Measurements from ENCODE around the gene C6orf15. TPM values are rescaled to one million over a fixed set of nuclear protein-coding genes. Genes with fewer than 3 reads are reported as not detected.

The C6orf15 gene
- total RNA-seq, 1 experiment from 2014 or later, result not detected

DNA sequence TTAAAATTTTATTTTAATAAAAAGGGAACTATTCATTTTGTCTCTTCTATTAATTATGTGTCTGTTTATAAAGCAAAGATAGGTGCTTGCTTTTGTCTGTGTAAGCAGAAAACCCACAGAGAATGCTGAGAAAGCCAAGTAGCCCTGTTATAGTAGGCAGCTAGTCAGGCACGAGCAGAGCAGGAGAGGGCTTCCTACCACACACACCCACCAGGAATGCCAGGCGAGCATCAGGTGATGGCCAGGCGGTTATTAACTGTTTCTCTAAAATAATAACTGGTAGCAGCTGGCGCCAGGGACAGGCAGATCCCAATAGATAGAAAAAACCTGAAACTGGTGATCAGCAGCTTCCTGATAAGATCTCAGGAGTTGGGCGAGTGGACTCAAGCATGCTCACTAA, 15.7 kb downstream of the C6orf15 start:
- POLR2A ChIA-PET, result no interaction called here
- Histone ChIP-seq H3K36me3 (ENCODE audit: control insufficient read depth, insufficient read depth, low read length) (no peaks in the 10 kb centered on the region), H3K27me3 (ENCODE audit: control insufficient read depth, insufficient read depth, low read length) (no peaks in the 10 kb centered on the region), H3K9me3 (ENCODE audit: control insufficient read depth, insufficient read depth, low read depth, low read length) (no peaks in the 10 kb centered on the region), H3K4me3 (ENCODE audit: low read depth in 2 of 2, low read length in 2 of 2) (no peak overlapping the region), H3K4me1 (ENCODE audit: control insufficient read depth, insufficient read depth, low read length) (peaks cover 5% of the 10 kb centered on the region; the same call in 1 of the 2 replicates), H3K27ac (ENCODE audit: low read length) (no peak overlapping the region)
- no peak for ATAC-seq
- TF ChIP-seq SIN3A (IDR thresholded peaks at IDR 0.05; ENCODE audit: borderline replicate concordance, insufficient read depth, low read depth, low read length) (no peak), TCF7L2 (IDR thresholded peaks at IDR 0.05; ENCODE audit: low read depth, low read length) (no peak), POLR2AphosphoS5 (IDR thresholded peaks at IDR 0.05; ENCODE audit: low read depth, low read length) (no peak)
- TF ChIP-seq, protein P1, sequence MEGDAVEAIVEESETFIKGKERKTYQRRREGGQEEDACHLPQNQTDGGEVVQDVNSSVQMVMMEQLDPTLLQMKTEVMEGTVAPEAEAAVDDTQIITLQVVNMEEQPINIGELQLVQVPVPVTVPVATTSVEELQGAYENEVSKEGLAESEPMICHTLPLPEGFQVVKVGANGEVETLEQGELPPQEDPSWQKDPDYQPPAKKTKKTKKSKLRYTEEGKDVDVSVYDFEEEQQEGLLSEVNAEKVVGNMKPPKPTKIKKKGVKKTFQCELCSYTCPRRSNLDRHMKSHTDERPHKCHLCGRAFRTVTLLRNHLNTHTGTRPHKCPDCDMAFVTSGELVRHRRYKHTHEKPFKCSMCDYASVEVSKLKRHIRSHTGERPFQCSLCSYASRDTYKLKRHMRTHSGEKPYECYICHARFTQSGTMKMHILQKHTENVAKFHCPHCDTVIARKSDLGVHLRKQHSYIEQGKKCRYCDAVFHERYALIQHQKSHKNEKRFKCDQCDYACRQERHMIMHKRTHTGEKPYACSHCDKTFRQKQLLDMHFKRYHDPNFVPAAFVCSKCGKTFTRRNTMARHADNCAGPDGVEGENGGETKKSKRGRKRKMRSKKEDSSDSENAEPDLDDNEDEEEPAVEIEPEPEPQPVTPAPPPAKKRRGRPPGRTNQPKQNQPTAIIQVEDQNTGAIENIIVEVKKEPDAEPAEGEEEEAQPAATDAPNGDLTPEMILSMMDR (IDR thresholded peaks at IDR 0.05), result no peak
- TF ChIP-seq, protein P2, sequence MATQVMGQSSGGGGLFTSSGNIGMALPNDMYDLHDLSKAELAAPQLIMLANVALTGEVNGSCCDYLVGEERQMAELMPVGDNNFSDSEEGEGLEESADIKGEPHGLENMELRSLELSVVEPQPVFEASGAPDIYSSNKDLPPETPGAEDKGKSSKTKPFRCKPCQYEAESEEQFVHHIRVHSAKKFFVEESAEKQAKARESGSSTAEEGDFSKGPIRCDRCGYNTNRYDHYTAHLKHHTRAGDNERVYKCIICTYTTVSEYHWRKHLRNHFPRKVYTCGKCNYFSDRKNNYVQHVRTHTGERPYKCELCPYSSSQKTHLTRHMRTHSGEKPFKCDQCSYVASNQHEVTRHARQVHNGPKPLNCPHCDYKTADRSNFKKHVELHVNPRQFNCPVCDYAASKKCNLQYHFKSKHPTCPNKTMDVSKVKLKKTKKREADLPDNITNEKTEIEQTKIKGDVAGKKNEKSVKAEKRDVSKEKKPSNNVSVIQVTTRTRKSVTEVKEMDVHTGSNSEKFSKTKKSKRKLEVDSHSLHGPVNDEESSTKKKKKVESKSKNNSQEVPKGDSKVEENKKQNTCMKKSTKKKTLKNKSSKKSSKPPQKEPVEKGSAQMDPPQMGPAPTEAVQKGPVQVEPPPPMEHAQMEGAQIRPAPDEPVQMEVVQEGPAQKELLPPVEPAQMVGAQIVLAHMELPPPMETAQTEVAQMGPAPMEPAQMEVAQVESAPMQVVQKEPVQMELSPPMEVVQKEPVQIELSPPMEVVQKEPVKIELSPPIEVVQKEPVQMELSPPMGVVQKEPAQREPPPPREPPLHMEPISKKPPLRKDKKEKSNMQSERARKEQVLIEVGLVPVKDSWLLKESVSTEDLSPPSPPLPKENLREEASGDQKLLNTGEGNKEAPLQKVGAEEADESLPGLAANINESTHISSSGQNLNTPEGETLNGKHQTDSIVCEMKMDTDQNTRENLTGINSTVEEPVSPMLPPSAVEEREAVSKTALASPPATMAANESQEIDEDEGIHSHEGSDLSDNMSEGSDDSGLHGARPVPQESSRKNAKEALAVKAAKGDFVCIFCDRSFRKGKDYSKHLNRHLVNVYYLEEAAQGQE (IDR thresholded peaks at IDR 0.05; ENCODE audit: insufficient read depth in 1 of 2, low read depth in 2 of 2, low read length in 1 of 2), result no peak
- in situ Hi-C loops (cut with HindIII; ENCODE audit: low pct_unique_long_range_greater_than_20kb, low sequenced_read_pairs), result no loop called here
- DNase-seq (ENCODE audit: low read depth, low spot score), result no peak
- intact Hi-C loops (cut with micrococcal nuclease; ENCODE audit: unreplicated experiment), result no loop called here
- BruUV-seq (replicated peaks), result no TSS peak
- CTCF ChIA-PET, result no interaction called here

DNA sequence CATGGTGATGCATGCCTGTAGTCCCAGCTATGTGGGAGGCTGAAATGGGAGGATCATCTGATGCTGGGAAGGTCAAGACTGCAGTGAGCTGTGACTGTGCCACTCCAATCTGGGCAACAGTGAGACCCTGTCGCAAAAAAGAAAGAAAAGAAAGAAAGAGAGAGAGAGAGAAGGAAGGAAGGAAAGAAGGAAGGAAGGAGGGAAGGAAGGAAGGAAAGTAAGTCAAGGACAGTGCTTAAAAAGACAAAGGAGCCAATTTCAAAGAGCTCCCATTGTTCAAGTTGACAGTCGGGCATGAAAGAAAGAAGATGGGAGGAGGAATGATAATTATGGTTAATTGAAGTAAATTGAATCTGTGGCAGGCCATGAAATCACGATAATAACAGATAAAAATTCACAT, 16.2 kb downstream of the C6orf15 start:
- TF ChIP-seq SIN3A (IDR thresholded peaks at IDR 0.05; ENCODE audit: borderline replicate concordance, insufficient read depth, low read depth, low read length) (no peak), POLR2AphosphoS5 (IDR thresholded peaks at IDR 0.05; ENCODE audit: low read depth, low read length) (no peak), TCF7L2 (IDR thresholded peaks at IDR 0.05; ENCODE audit: low read depth, low read length) (no peak)
- TF ChIP-seq, protein P1 (IDR thresholded peaks at IDR 0.05), result no peak
- TF ChIP-seq, protein P2 (IDR thresholded peaks at IDR 0.05; ENCODE audit: insufficient read depth in 1 of 2, low read depth in 2 of 2, low read length in 1 of 2), result no peak
- Histone ChIP-seq H3K36me3 (ENCODE audit: control insufficient read depth, insufficient read depth, low read length) (no peaks in the 10 kb centered on the region), H3K4me3 (ENCODE audit: low read depth in 2 of 2, low read length in 2 of 2) (no peak overlapping the region), H3K9me3 (ENCODE audit: control insufficient read depth, insufficient read depth, low read depth, low read length) (no peaks in the 10 kb centered on the region), H3K27me3 (ENCODE audit: control insufficient read depth, insufficient read depth, low read length) (no peaks in the 10 kb centered on the region), H3K27ac (ENCODE audit: low read length) (no peak overlapping the region), H3K4me1 (ENCODE audit: control insufficient read depth, insufficient read depth, low read length) (peaks cover 5% of the 10 kb centered on the region; the same call in 1 of the 2 replicates)
- POLR2A ChIA-PET, result no interaction called here
- DNase-seq (ENCODE audit: low read depth, low spot score) (no peak), ATAC-seq (no peak)
- intact Hi-C loops (cut with micrococcal nuclease; ENCODE audit: unreplicated experiment), result no loop called here
- in situ Hi-C loops (cut with HindIII; ENCODE audit: low pct_unique_long_range_greater_than_20kb, low sequenced_read_pairs), result no loop called here
- BruUV-seq (replicated peaks), result no TSS peak
- CTCF ChIA-PET, result no interaction called here
